Testis (tissue), 3 donors: ENCODE results near the gene IL1RAPL1. TPM values are rescaled to one million over a fixed set of nuclear protein-coding genes. Genes with fewer than 3 reads are reported as not detected.

Source experiments
- DNase-seq: peaks from one replicate; pipeline ENCODE4 v3.0.0-alpha.2; 2019
- H3K27ac ChIP-seq, 2 donors: fragments of 200-600 bp; sonication (generic); one replicate each; pipeline ENCODE4 v1.5.1; 2019
- H3K27me3 ChIP-seq: fragments of 200-600 bp; sonication (generic); one replicate; pipeline ENCODE4 v1.5.1; 2019
- H3K36me3 ChIP-seq: fragments of 200-600 bp; sonication (generic); one replicate; pipeline ENCODE4 v1.5.1; 2017; ENCODE audit warnings: low read depth; ENCODE audit errors: missing control alignments
- H3K4me1 ChIP-seq: fragments of 200-600 bp; sonication (generic); one replicate; pipeline ENCODE4 v1.5.1; 2019
- H3K4me3 ChIP-seq, 2 donors: fragments of 200-600 bp; sonication (generic); one replicate each; pipeline ENCODE4 v1.5.1; 2017 to 2019
- H3K9me3 ChIP-seq: fragments of 200-600 bp; sonication (generic); one replicate; pipeline ENCODE4 v1.5.1; 2017
- POLR2A ChIP-seq: fragments of 450-650 bp; IDR thresholded peaks from one replicate; pipeline ENCODE4 v1.6.1; 2017; ENCODE audit warnings: antibody characterized with exemption, mild to moderate bottlenecking, moderate library complexity
- whole genome bisulfite sequencing, 2 donors: methylation state at CpG; one replicate each; pipeline ENCODE4 v1.1.5; 2018; 5-methylcytosine and 5-hydroxymethylcytosine counted together
- intact Hi-C: fragments of 100-400 bp; cut with DNase I; formaldehyde crosslinking; loops from one replicate; pipeline ENCODE4 v1.15.1; 2023; ENCODE audit warnings: low total_unique reads
- polyA plus RNA-seq: library from polyadenylated mRNA; stranded (reverse); fragments of 350-450 nt; fragmentation: Illumina TruSeq; extraction: RNeasy Lipid Tissue Mini Kit (QIAGEN cat#74804); gene quantifications from one replicate; pipeline ENCODE4 v1.2.3, GENCODE V29; 2014; ENCODE audit warnings: low read depth, low replicate concordance; ENCODE audit not compliant: insufficient read depth
- total RNA-seq, 2 donors: library from RNA; depleted of rRNA; stranded (reverse); fragments of >200 nt; gene quantifications; one replicate each; pipeline ENCODE4 v1.2.3, GENCODE V29; 2016
- TF ChIP-seq, protein P1 (sequence below), 3 experiments: fragments of 450-650 bp in 2 of 3; fragments of 200-600 bp in 1 of 3; sonication (generic) in 1 of 3; IDR thresholded peaks; one replicate each; pipeline ENCODE4 v1.5.1; 2016 to 2019; ENCODE audit warnings: antibody characterized with exemption in 3 of 3, mild to moderate bottlenecking in 2 of 3, moderate library complexity in 1 of 3

IL1RAPL1 gene
- total and polyA plus RNA-seq, 3 donors from 2014 or later, result 0.13 to 0.94 (median 0.93) TPM

DNA sequence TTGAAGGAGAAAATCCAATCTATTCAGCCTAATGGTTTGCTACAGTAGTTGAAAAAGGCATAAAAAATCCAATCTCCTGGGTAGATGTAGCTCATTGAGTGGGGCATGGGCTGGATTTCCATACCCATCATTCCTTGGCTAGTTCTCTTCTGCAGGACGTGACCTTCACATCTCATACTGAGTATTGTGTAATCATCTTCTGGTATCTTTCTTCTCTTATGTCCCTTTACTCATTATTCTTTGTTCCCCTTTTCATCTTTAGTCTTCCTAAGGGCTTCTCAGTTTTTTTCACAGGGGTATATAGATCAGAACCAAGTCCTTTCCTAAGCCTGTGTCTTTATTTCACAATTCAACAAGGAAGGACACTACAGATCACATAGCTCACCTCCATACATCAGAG is 900.5 kb downstream of the IL1RAPL1 start:
- no peaks in the 10 kb centered on the region for H3K36me3 ChIP-seq
- no peak for DNase-seq
- H3K27ac ChIP-seq, result no peak overlapping the region
- no peak for TF ChIP-seq POLR2A
- TF ChIP-seq, protein P1, sequence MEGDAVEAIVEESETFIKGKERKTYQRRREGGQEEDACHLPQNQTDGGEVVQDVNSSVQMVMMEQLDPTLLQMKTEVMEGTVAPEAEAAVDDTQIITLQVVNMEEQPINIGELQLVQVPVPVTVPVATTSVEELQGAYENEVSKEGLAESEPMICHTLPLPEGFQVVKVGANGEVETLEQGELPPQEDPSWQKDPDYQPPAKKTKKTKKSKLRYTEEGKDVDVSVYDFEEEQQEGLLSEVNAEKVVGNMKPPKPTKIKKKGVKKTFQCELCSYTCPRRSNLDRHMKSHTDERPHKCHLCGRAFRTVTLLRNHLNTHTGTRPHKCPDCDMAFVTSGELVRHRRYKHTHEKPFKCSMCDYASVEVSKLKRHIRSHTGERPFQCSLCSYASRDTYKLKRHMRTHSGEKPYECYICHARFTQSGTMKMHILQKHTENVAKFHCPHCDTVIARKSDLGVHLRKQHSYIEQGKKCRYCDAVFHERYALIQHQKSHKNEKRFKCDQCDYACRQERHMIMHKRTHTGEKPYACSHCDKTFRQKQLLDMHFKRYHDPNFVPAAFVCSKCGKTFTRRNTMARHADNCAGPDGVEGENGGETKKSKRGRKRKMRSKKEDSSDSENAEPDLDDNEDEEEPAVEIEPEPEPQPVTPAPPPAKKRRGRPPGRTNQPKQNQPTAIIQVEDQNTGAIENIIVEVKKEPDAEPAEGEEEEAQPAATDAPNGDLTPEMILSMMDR (IDR thresholded peaks at IDR 0.05), result no peak
- H3K27me3 ChIP-seq, result no peaks in the 10 kb centered on the region
- no peak overlapping the region for H3K4me3 ChIP-seq
- no peaks in the 10 kb centered on the region for H3K4me1 ChIP-seq
- no peaks in the 10 kb centered on the region for H3K9me3 ChIP-seq
- intact Hi-C loops, result no loop called here
- 63 to 69% methylated on average over 1 of the region's 1 CpG for WGBS, 2 donors

DNA sequence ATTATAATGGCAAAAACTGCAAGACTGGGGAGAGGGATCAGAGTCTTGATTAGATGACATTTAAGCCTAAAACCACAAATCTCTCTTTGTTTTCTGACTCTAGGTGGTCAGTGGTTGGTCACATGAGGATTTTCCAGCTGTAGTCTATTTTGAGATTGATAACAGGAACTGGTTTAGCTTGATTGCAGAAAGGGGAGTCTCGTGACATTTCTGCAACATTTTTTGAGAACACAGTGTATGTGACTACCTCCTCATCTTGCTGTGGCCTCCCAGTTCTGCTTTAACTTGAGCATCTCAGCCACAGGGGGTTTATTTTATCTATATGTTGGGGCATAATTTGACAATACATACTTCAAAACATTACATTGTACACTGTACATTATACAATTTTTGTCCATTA is 901.7 kb downstream of the IL1RAPL1 start:
- WGBS, 2 donors, result 40 to 83% methylated on average over 1 of the region's 1 CpG
- H3K4me1 ChIP-seq, result no peaks in the 10 kb centered on the region
- intact Hi-C loops, result no loop called here
- TF ChIP-seq POLR2A, result no peak
- no peak overlapping the region for H3K4me3 ChIP-seq
- H3K36me3 ChIP-seq, result no peaks in the 10 kb centered on the region
- H3K27me3 ChIP-seq, result no peaks in the 10 kb centered on the region
- no peak for DNase-seq
- no peaks in the 10 kb centered on the region for H3K9me3 ChIP-seq
- H3K27ac ChIP-seq, result no peak overlapping the region

DNA sequence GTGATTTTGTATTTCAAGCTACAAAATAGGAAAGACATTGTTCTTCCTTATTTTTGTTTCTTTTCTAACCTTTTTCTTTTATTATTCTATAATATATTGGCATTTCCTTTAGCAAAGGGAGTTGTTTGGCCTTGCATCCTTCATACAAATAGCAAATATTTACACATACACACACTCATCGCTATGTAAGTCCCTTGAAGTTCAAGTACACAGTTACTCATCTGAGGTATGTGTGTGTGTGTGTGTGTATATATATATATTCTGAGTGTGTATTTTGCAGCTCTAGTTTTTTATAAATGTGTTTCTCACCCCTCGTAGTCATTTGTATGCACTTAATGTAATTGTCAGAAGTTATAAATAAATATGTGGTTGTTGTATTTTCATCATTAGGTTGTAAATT is 903.4 kb downstream of the IL1RAPL1 start:
- no peak for DNase-seq
- Histone ChIP-seq H3K4me3 (no peak overlapping the region), H3K9me3 (no peaks in the 10 kb centered on the region), H3K36me3 (no peaks in the 10 kb centered on the region), H3K4me1 (no peaks in the 10 kb centered on the region), H3K27me3 (no peaks in the 10 kb centered on the region), H3K27ac (no peak overlapping the region)
- 86 to 90% methylated on average over 2 of the region's 2 CpGs for WGBS, 2 donors
- TF ChIP-seq POLR2A, result no peak
- TF ChIP-seq, protein P1 (IDR thresholded peaks at IDR 0.05), result no peak
- intact Hi-C loops, result no loop called here

DNA sequence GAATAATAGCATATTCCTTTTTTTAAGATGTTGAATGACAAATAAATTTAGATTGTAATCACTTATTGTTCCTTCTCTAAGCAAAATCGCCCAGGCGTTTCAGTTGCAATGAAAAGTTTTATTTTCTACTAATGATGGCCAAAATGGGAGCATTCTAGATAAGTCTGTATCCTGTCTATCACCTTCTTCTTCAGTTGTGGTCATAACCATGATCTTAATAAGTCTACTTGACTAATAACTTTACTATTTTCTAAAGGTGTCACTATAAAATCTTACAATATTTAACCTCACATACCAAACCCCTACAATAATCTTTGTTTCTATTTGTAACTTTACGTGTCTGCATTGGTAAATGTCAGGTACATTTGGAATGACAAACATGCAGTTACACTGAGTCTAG is 904.4 kb downstream of the IL1RAPL1 start:
- Histone ChIP-seq H3K4me1 (no peaks in the 10 kb centered on the region), H3K27me3 (no peaks in the 10 kb centered on the region), H3K9me3 (no peaks in the 10 kb centered on the region), H3K27ac (no peak overlapping the region), H3K36me3 (no peaks in the 10 kb centered on the region), H3K4me3 (no peak overlapping the region)
- no peak for DNase-seq
- TF ChIP-seq POLR2A, result no peak
- WGBS, 2 donors, result 90 to 91% methylated on average over 3 of the region's 3 CpGs
- intact Hi-C loops, result no loop called here

- no peaks in the 10 kb centered on the region for H3K4me1 ChIP-seq
- no peak overlapping the region for H3K4me3 ChIP-seq
- intact Hi-C loops, result no loop called here
- no peaks in the 10 kb centered on the region for H3K36me3 ChIP-seq
- no peak overlapping the region for H3K27ac ChIP-seq
- 87 to 95% methylated on average over 2 of the region's 2 CpGs for WGBS, 2 donors
- TF ChIP-seq, protein P1 (IDR thresholded peaks at IDR 0.05), result no peak
- TF ChIP-seq POLR2A, result no peak
- no peak for DNase-seq
- no peaks in the 10 kb centered on the region for H3K9me3 ChIP-seq
- H3K27me3 ChIP-seq, result no peaks in the 10 kb centered on the region
Measured at GRCh38 chrX:29496636-29497180, 909.5 kb downstream of the IL1RAPL1 start.

DNA sequence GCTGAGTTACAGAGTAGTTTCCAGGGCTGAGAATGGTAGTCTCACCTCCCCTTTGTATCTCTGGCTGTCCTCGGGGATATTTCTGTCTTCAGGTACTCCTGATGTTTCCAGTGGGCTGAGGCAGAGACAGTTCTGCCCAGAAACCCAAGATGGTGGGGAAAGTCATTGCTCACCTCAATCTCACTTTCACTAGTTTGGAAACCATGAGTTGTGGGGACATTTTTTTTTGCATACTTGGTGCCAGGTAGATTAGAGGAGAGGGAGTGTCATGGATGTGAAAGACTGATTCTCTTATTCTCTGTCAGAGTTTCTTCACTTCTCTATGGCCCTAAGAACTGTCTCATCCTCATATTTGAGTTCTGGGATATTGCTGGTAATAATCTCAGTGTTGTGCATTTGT is 919.5 kb downstream of the IL1RAPL1 start:
- H3K36me3 ChIP-seq, result no peaks in the 10 kb centered on the region
- no peaks in the 10 kb centered on the region for H3K4me1 ChIP-seq
- no peak overlapping the region for H3K4me3 ChIP-seq
- no peaks in the 10 kb centered on the region for H3K27me3 ChIP-seq
- DNase-seq, result no peak
- WGBS, 2 donors, result 88 to 100% methylated on average over 1 of the region's 1 CpG
- no peak for TF ChIP-seq POLR2A
- TF ChIP-seq, protein P1 (IDR thresholded peaks at IDR 0.05), result no peak
- no peak overlapping the region for H3K27ac ChIP-seq
- intact Hi-C loops, result no loop called here
- no peaks in the 10 kb centered on the region for H3K9me3 ChIP-seq
